Measurements from ENCODE around the gene CEP55. TPM values are rescaled to one million over a fixed set of nuclear protein-coding genes. Genes with fewer than 3 reads are reported as not detected.

The CEP55 gene
- total RNA-seq, 1 donor, result 36.9 TPM

Small RNAs within 50 kb of the gene (small RNA-seq; reads per million reads assigned to genes)
- not detected for gene RNA5SP323

Other genes starting within 250 kb of the CEP55 start
- 381 and 408 TPM in 2 replicates for gene MYOF, start 14.3 kb upstream of the CEP55 start, total RNA-seq (ENCODE audit: low replicate concordance)
- not detected in 2 replicates for gene FFAR4, start 70.1 kb downstream of the CEP55 start, total RNA-seq (ENCODE audit: low replicate concordance)
- gene RBP4, start 104.6 kb downstream of the CEP55 start, total RNA-seq (ENCODE audit: low replicate concordance), result 1.9 and 2.5 TPM in 2 replicates
- gene PDE6C, start 115.9 kb downstream of the CEP55 start, total RNA-seq (ENCODE audit: low replicate concordance), result not detected in 2 replicates
- 9.6 and 11.3 TPM in 2 replicates for gene FRA10AC1, start 206.0 kb downstream of the CEP55 start, total RNA-seq (ENCODE audit: low replicate concordance)